ENCODE measurements around the gene TACC3. TPM values are rescaled to one million over a fixed set of nuclear protein-coding genes. Genes with fewer than 3 reads are reported as not detected.

Gene TACC3
- total RNA-seq, 2 experiments from 2014 or later, result 301 to 305 TPM

- no peaks in the 10 kb centered on the region for H3K36me3 Mint-ChIP-seq (ENCODE audit: low read depth)
Observed at GRCh38 chr4:1762264-1763010, 41.1 kb downstream of the TACC3 start.

GRCh38 chr4:1763070-1763549 lies 41.8 kb downstream of the TACC3 start:
- no peaks in the 10 kb centered on the region for H3K36me3 Mint-ChIP-seq (ENCODE audit: low read depth)
- H3K27me3 Mint-ChIP-seq, result peaks cover 19% of the 10 kb centered on the region
- ChIA-PET POLR2A (no interaction called here), CTCF (interaction anchor here (1.5 kb wide), 1 partner anchor 11 kb away, joined by 4 read pairs; no protein-coding TSS in a partner anchor)
- DNase-seq, result no peak
- no peaks in the 10 kb centered on the region for H3K9me3 Mint-ChIP-seq
- H3K27ac Mint-ChIP-seq, result no peak overlapping the region
- no peaks in the 10 kb centered on the region for H3K4me1 Mint-ChIP-seq
- no peak overlapping the region for H3K4me3 Mint-ChIP-seq

More at GRCh38 chr4:1762264-1763010, 41.1 kb downstream of the TACC3 start:
- H3K27ac Mint-ChIP-seq, result no peak overlapping the region
- POLR2A ChIA-PET, result no interaction called here
- no peaks in the 10 kb centered on the region for H3K4me1 Mint-ChIP-seq
- peaks cover 16% of the 10 kb centered on the region for H3K27me3 Mint-ChIP-seq
- DNase-seq, result no peak
- H3K4me3 Mint-ChIP-seq, result no peak overlapping the region
- no peaks in the 10 kb centered on the region for H3K9me3 Mint-ChIP-seq
- CTCF ChIA-PET, result no interaction called here

- POLR2A ChIA-PET, result no interaction called here
- DNase-seq, result no peak
Observed at GRCh38 chr4:1763550-1764080, 42.3 kb downstream of the TACC3 start.

GRCh38 chr4:1764670-1765069 lies 43.3 kb downstream of the TACC3 start:
- H3K4me1 Mint-ChIP-seq, result no peaks in the 10 kb centered on the region
- no peak overlapping the region for H3K4me3 Mint-ChIP-seq
- no peak for DNase-seq
- H3K9me3 Mint-ChIP-seq, result no peaks in the 10 kb centered on the region
- H3K27ac Mint-ChIP-seq, result no peak overlapping the region
- H3K27me3 Mint-ChIP-seq, result peaks cover 24% of the 10 kb centered on the region
- POLR2A ChIA-PET, result no interaction called here
- no peaks in the 10 kb centered on the region for H3K36me3 Mint-ChIP-seq (ENCODE audit: low read depth)
- CTCF ChIA-PET, result interaction anchor here (1.2 to 1.5 kb wide), 2 partner anchors 9 to 21 kb away, joined by 4 read pairs; no protein-coding TSS in a partner anchor

More at GRCh38 chr4:1763550-1764080, 42.3 kb downstream of the TACC3 start:
- no peaks in the 10 kb centered on the region for H3K4me1 Mint-ChIP-seq
- no peak overlapping the region for H3K27ac Mint-ChIP-seq
- H3K36me3 Mint-ChIP-seq (ENCODE audit: low read depth), result no peaks in the 10 kb centered on the region
- peaks cover 23% of the 10 kb centered on the region for H3K27me3 Mint-ChIP-seq
- no peak overlapping the region for H3K4me3 Mint-ChIP-seq
- CTCF ChIA-PET, result interaction anchor here (1.2 to 1.5 kb wide), 2 partner anchors 10 to 22 kb away, joined by 4 read pairs; no protein-coding TSS in a partner anchor
- no peaks in the 10 kb centered on the region for H3K9me3 Mint-ChIP-seq

- no peak for DNase-seq
- CTCF ChIA-PET, result no interaction called here
- peaks cover 24% of the 10 kb centered on the region for H3K27me3 Mint-ChIP-seq
- no peak overlapping the region for H3K27ac Mint-ChIP-seq
- no peaks in the 10 kb centered on the region for H3K36me3 Mint-ChIP-seq (ENCODE audit: low read depth)
- POLR2A ChIA-PET, result no interaction called here
- H3K4me1 Mint-ChIP-seq, result no peaks in the 10 kb centered on the region
- H3K9me3 Mint-ChIP-seq, result no peaks in the 10 kb centered on the region
- no peak overlapping the region for H3K4me3 Mint-ChIP-seq
Observed at GRCh38 chr4:1765409-1766072, 44.2 kb downstream of the TACC3 start.

GRCh38 chr4:1766106-1767060 lies 45.1 kb downstream of the TACC3 start:
- POLR2A ChIA-PET, result no interaction called here
- no peak overlapping the region for H3K4me3 Mint-ChIP-seq
- H3K4me1 Mint-ChIP-seq, result no peaks in the 10 kb centered on the region
- H3K27me3 Mint-ChIP-seq, result peaks cover 24% of the 10 kb centered on the region
- no peaks in the 10 kb centered on the region for H3K9me3 Mint-ChIP-seq
- no peak overlapping the region for H3K27ac Mint-ChIP-seq
- CTCF ChIA-PET, result no interaction called here
- no peak for DNase-seq
- H3K36me3 Mint-ChIP-seq (ENCODE audit: low read depth), result no peaks in the 10 kb centered on the region

GRCh38 chr4:1767061-1767769 lies 45.9 kb downstream of the TACC3 start:
- no peak overlapping the region for H3K4me3 Mint-ChIP-seq
- H3K36me3 Mint-ChIP-seq (ENCODE audit: low read depth), result no peaks in the 10 kb centered on the region
- no peak for DNase-seq
- H3K9me3 Mint-ChIP-seq, result no peaks in the 10 kb centered on the region
- H3K27me3 Mint-ChIP-seq, result peaks cover 21% of the 10 kb centered on the region
- CTCF ChIA-PET, result interaction anchor here (1.4 kb wide), 1 partner anchor 22 kb away, joined by 5 read pairs; no protein-coding TSS in a partner anchor
- POLR2A ChIA-PET, result no interaction called here
- H3K4me1 Mint-ChIP-seq, result peaks cover 2% of the 10 kb centered on the region
- no peak overlapping the region for H3K27ac Mint-ChIP-seq

- peaks cover 2% of the 10 kb centered on the region for H3K4me1 Mint-ChIP-seq
- no peaks in the 10 kb centered on the region for H3K36me3 Mint-ChIP-seq (ENCODE audit: low read depth)
- CTCF ChIA-PET, result interaction anchor here (0.8 to 1.4 kb wide), 2 partner anchors 10 to 23 kb away, joined by 3 to 5 read pairs; no protein-coding TSS in a partner anchor
- no peak overlapping the region for H3K27ac Mint-ChIP-seq
- H3K9me3 Mint-ChIP-seq, result no peaks in the 10 kb centered on the region
- peaks cover 18% of the 10 kb centered on the region for H3K27me3 Mint-ChIP-seq
- no peak for DNase-seq
- POLR2A ChIA-PET, result no interaction called here
- H3K4me3 Mint-ChIP-seq, result no peak overlapping the region
Observed at GRCh38 chr4:1767770-1768366, 46.5 kb downstream of the TACC3 start.

- ChIA-PET CTCF (interaction anchor here (0.8 to 1.4 kb wide), 3 partner anchors 10 to 23 kb away, joined by 3 to 5 read pairs (median 3); no protein-coding TSS in a partner anchor), POLR2A (no interaction called here)
- H3K9me3 Mint-ChIP-seq, result no peaks in the 10 kb centered on the region
- H3K36me3 Mint-ChIP-seq (ENCODE audit: low read depth), result no peaks in the 10 kb centered on the region
- no peak for DNase-seq
- H3K27ac Mint-ChIP-seq, result no peak overlapping the region
- peaks cover 18% of the 10 kb centered on the region for H3K27me3 Mint-ChIP-seq
- no peak overlapping the region for H3K4me3 Mint-ChIP-seq
- H3K4me1 Mint-ChIP-seq, result peaks cover 2% of the 10 kb centered on the region
Observed at GRCh38 chr4:1768367-1769034, 47.2 kb downstream of the TACC3 start.

- ChIA-PET CTCF (interaction anchor here (0.8 to 1.3 kb wide), 2 partner anchors 9 to 18 kb away, joined by 3 to 4 read pairs; no protein-coding TSS in a partner anchor), POLR2A (no interaction called here)
- Mint-ChIP-seq H3K27ac (no peak overlapping the region), H3K27me3 (peaks cover 12% of the 10 kb centered on the region), H3K9me3 (no peaks in the 10 kb centered on the region), H3K4me1 (peaks cover 2% of the 10 kb centered on the region), H3K36me3 (ENCODE audit: low read depth) (no peaks in the 10 kb centered on the region), H3K4me3 (no peak overlapping the region)
- no peak for DNase-seq
Observed at GRCh38 chr4:1769692-1770091, 48.4 kb downstream of the TACC3 start.

- DNase-seq, result no peak
- ChIA-PET POLR2A (no interaction called here), CTCF (interaction anchor here (0.8 kb wide), 1 partner anchor 18 kb away, joined by 4 read pairs; no protein-coding TSS in a partner anchor)
- Mint-ChIP-seq H3K9me3 (no peaks in the 10 kb centered on the region), H3K36me3 (ENCODE audit: low read depth) (no peaks in the 10 kb centered on the region), H3K27ac (no peak overlapping the region), H3K4me3 (no peak overlapping the region), H3K4me1 (peaks cover 2% of the 10 kb centered on the region), H3K27me3 (peaks cover 12% of the 10 kb centered on the region)
Observed at GRCh38 chr4:1770245-1770644, 48.9 kb downstream of the TACC3 start.
